ENCODE measurements around the gene HERPUD2. TPM values are rescaled to one million over a fixed set of nuclear protein-coding genes. Genes with fewer than 3 reads are reported as not detected.

Gene HERPUD2
- total RNA-seq: 22.3 and 32.5 TPM in 2 replicates
- 35.5 and 49.4 TPM in 2 replicates for polyA plus RNA-seq
- polyA plus RNA-seq (2012): 17.6 and 25.7 TPM in 2 replicates
- 71.4 and 113 TPM in 2 replicates for polyA minus RNA-seq (ENCODE audit: low replicate concordance)

DNA sequence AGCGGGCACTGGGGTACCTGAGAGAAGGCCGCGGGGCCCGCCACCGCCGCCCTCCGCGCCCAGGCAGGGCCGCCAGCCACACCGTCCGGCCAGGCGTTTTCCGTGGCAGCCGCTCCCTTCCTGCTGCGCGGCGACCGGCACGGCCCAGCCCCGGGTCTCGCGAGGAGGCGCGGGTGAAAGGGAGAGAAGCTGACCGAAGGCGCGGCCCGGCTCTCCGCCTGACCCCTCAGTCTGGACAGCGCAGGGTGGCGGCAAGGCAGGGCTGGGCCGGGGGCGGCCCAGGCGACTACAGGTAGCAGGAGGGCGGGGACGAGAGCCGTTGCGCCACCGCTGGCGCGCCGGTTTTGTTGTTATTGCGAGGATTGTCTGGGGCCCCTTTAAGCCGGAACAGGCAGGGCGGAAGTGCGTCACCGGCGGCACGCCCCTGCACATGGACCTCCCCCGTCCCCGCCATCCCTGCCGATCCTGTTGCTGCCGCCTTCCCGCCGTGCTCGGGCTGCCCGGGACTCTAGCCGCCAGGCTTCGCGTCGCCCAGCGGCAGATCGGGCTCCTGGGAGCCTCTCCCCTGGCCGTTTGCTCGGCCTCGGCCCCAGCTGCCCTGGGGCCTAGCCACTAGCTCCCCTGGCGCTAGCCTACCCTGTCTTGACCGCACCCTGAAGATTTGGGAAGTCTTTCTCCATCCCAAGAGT lies at the start of gene HERPUD2:
Gene HERPUD2, minus strand, starts transcription at position 352 of the 689 bp plus-strand sequence. CDS start 805 bp downstream, outside the sequence.
- peak within 1 kb of the TSS; percentile 95 for H3K9ac ChIP-seq (ENCODE audit: insufficient read depth, low read length)
- TF ChIP-seq EZH2 (IDR thresholded peaks at IDR 0.05; ENCODE audit: low read length, missing control alignments): no peak
- TF ChIP-seq, protein P1, sequence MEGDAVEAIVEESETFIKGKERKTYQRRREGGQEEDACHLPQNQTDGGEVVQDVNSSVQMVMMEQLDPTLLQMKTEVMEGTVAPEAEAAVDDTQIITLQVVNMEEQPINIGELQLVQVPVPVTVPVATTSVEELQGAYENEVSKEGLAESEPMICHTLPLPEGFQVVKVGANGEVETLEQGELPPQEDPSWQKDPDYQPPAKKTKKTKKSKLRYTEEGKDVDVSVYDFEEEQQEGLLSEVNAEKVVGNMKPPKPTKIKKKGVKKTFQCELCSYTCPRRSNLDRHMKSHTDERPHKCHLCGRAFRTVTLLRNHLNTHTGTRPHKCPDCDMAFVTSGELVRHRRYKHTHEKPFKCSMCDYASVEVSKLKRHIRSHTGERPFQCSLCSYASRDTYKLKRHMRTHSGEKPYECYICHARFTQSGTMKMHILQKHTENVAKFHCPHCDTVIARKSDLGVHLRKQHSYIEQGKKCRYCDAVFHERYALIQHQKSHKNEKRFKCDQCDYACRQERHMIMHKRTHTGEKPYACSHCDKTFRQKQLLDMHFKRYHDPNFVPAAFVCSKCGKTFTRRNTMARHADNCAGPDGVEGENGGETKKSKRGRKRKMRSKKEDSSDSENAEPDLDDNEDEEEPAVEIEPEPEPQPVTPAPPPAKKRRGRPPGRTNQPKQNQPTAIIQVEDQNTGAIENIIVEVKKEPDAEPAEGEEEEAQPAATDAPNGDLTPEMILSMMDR (conservative IDR thresholded peaks at IDR 0.05 in 1 of 2, IDR thresholded peaks at IDR 0.05 in 1 of 2; ENCODE audit: low read depth in 1 of 2, low read length in 2 of 2): no peak
- peak within 1 kb of the TSS; percentile 63 for H2AFZ ChIP-seq (ENCODE audit: low read length)
- peaks cover 4% of the 10 kb centered on the region for H3K4me1 ChIP-seq (ENCODE audit: control insufficient read depth, extremely low read depth, insufficient read depth, low read length)
- H3K4me3 ChIP-seq (replicated peaks in 1 of 4; ENCODE audit: control extremely low read depth in 1 of 4, insufficient read depth in 1 of 4, low read depth in 3 of 4, low read length in 4 of 4): peak within 1 kb of the TSS; percentile 62 to 97 (median 77)
- no peaks in the 10 kb centered on the region for H3K36me3 ChIP-seq (ENCODE audit: control insufficient read depth, insufficient read depth, low read length)
- peak within 1 kb of the TSS; percentile 89 for H3K4me2 ChIP-seq (ENCODE audit: extremely low read depth, insufficient read depth, low read length)
- DNase-seq (ENCODE audit: low read depth in 2 of 2): peak; percentile 89
- no peaks in the 10 kb centered on the region for H4K20me1 ChIP-seq (ENCODE audit: control insufficient read depth, extremely low read depth, insufficient read depth, low read length)
- peak within 1 kb of the TSS; percentile 94 for H3K27ac ChIP-seq (ENCODE audit: insufficient read depth, low read length)
- peaks cover 30% of the 10 kb centered on the region for H3K79me2 ChIP-seq (ENCODE audit: control insufficient read depth, insufficient read depth, low read length)
- H3K27me3 ChIP-seq (ENCODE audit: control insufficient read depth, insufficient read depth, low read length): no peaks in the 10 kb centered on the region
- no peaks in the 10 kb centered on the region for H3K9me3 ChIP-seq (ENCODE audit: control insufficient read depth, insufficient read depth, low read depth, low read length)

DNA sequence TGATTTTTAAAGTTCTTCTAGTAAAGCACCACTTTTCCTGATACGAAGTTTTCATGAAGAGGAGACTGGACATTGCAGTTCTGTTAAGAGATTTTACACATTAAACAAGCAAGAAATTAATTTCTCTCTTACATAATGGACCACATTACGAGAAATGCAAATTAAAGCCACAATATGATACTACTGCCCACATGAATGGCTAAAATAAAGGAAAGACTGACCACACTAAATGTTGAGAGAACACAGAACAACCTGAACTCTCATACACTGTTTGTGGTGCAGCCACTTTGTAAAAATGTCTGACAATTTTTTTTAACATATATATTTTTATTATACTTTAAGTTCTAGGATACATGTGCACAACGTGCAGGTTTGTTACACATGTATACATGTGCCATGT lies 44.0 kb upstream of the HERPUD2 start:
- no peak overlapping the region for H2AFZ ChIP-seq (ENCODE audit: low read length)
- no peaks in the 10 kb centered on the region for H3K79me2 ChIP-seq (ENCODE audit: control insufficient read depth, insufficient read depth, low read length)
- no peak overlapping the region for H3K4me2 ChIP-seq (ENCODE audit: extremely low read depth, insufficient read depth, low read length)
- H3K36me3 ChIP-seq (ENCODE audit: control insufficient read depth, insufficient read depth, low read length): no peaks in the 10 kb centered on the region
- H3K27ac ChIP-seq (ENCODE audit: insufficient read depth, low read length): no peak overlapping the region
- H3K4me1 ChIP-seq (ENCODE audit: control insufficient read depth, extremely low read depth, insufficient read depth, low read length): no peaks in the 10 kb centered on the region
- H3K4me3 ChIP-seq (replicated peaks in 1 of 4; ENCODE audit: control extremely low read depth in 1 of 4, insufficient read depth in 1 of 4, low read depth in 3 of 4, low read length in 4 of 4): no peak overlapping the region
- no peak for DNase-seq (ENCODE audit: low read depth in 2 of 2)
- H3K9ac ChIP-seq (ENCODE audit: insufficient read depth, low read length): no peak overlapping the region
- no peak for TF ChIP-seq EZH2 (IDR thresholded peaks at IDR 0.05; ENCODE audit: low read length, missing control alignments)
- TF ChIP-seq, protein P1 (conservative IDR thresholded peaks at IDR 0.05 in 1 of 2, IDR thresholded peaks at IDR 0.05 in 1 of 2; ENCODE audit: low read depth in 1 of 2, low read length in 2 of 2): no peak
- no peaks in the 10 kb centered on the region for H3K27me3 ChIP-seq (ENCODE audit: control insufficient read depth, insufficient read depth, low read length)
- H3K9me3 ChIP-seq (ENCODE audit: control insufficient read depth, insufficient read depth, low read depth, low read length): no peaks in the 10 kb centered on the region
- no peaks in the 10 kb centered on the region for H4K20me1 ChIP-seq (ENCODE audit: control insufficient read depth, extremely low read depth, insufficient read depth, low read length)

DNA sequence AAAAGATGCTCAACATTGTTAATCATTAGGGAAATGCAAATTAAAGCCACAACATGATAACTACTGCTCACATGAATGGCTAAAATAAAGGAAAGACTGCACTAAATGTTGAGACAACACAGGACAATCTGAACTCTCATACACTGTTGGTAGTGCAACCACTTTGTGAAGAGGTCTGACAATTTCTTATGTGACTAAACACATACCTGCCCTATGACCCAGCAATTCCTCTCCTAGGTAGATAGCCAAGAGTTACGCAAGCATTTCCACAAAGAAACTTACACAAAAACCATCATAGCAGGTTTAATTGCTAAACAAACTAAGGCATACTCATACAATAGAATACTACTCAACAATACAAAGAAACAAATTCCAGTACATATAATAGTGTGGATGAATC lies 41.8 kb upstream of the HERPUD2 start:
- no peak overlapping the region for H3K4me3 ChIP-seq (replicated peaks in 1 of 4; ENCODE audit: control extremely low read depth in 1 of 4, insufficient read depth in 1 of 4, low read depth in 3 of 4, low read length in 4 of 4)
- H3K4me1 ChIP-seq (ENCODE audit: control insufficient read depth, extremely low read depth, insufficient read depth, low read length): no peaks in the 10 kb centered on the region
- H3K79me2 ChIP-seq (ENCODE audit: control insufficient read depth, insufficient read depth, low read length): no peaks in the 10 kb centered on the region
- no peak overlapping the region for H3K4me2 ChIP-seq (ENCODE audit: extremely low read depth, insufficient read depth, low read length)
- no peak overlapping the region for H2AFZ ChIP-seq (ENCODE audit: low read length)
- H3K9me3 ChIP-seq (ENCODE audit: control insufficient read depth, insufficient read depth, low read depth, low read length): no peaks in the 10 kb centered on the region
- DNase-seq (ENCODE audit: low read depth in 2 of 2): peak in 1 of 2 donors; percentile 44
- H3K27ac ChIP-seq (ENCODE audit: insufficient read depth, low read length): no peak overlapping the region
- peaks cover under 1% of the 10 kb centered on the region for H3K27me3 ChIP-seq (ENCODE audit: control insufficient read depth, insufficient read depth, low read length)
- no peaks in the 10 kb centered on the region for H3K36me3 ChIP-seq (ENCODE audit: control insufficient read depth, insufficient read depth, low read length)
- TF ChIP-seq EZH2 (IDR thresholded peaks at IDR 0.05; ENCODE audit: low read length, missing control alignments): no peak
- TF ChIP-seq, protein P1 (conservative IDR thresholded peaks at IDR 0.05 in 1 of 2, IDR thresholded peaks at IDR 0.05 in 1 of 2; ENCODE audit: low read depth in 1 of 2, low read length in 2 of 2): no peak
- H3K9ac ChIP-seq (ENCODE audit: insufficient read depth, low read length): no peak overlapping the region
- no peaks in the 10 kb centered on the region for H4K20me1 ChIP-seq (ENCODE audit: control insufficient read depth, extremely low read depth, insufficient read depth, low read length)
